GM18526 (cell line): ENCODE data around the gene CACNB2.

Source experiments
- POLR2A ChIP-seq: IDR thresholded peaks from 3 replicates; pipeline ENCODE4 v1.6.1; 2011; ENCODE audit not compliant: insufficient read length; ENCODE audit errors: extremely low read depth

CACNB2 gene

DNA sequence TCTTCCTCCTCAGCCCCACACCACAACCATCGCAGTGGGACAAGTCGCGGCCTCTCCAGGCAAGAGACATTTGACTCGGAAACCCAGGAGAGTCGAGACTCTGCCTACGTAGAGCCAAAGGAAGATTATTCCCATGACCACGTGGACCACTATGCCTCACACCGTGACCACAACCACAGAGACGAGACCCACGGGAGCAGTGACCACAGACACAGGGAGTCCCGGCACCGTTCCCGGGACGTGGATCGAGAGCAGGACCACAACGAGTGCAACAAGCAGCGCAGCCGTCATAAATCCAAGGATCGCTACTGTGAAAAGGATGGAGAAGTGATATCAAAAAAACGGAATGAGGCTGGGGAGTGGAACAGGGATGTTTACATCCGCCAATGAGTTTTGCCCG, 399.1 kb downstream of the CACNB2 start:
- no peak for TF ChIP-seq POLR2A

- no peak for TF ChIP-seq POLR2A
Observed at GRCh38 chr10:18540195-18540594, 400.0 kb downstream of the CACNB2 start.

DNA sequence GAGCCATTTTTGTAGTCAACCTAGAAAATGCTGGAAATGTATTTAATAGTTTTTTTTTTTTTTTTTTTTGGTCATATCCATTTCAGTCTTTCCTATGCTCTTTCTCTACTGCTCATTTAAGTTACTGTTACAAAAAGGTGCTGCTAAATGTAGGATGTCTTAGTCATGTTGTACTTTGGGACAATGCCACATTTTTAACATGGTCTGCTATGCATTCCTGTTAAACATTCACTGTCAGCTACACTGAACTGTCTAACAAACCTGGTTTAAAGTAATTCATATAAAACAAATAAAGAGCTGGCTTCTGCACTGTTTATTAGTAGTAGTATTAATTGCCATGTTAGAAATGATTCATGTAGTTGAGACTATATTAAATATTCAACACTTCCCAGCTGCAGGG, 402.6 kb downstream of the CACNB2 start:
- no peak for TF ChIP-seq POLR2A

DNA sequence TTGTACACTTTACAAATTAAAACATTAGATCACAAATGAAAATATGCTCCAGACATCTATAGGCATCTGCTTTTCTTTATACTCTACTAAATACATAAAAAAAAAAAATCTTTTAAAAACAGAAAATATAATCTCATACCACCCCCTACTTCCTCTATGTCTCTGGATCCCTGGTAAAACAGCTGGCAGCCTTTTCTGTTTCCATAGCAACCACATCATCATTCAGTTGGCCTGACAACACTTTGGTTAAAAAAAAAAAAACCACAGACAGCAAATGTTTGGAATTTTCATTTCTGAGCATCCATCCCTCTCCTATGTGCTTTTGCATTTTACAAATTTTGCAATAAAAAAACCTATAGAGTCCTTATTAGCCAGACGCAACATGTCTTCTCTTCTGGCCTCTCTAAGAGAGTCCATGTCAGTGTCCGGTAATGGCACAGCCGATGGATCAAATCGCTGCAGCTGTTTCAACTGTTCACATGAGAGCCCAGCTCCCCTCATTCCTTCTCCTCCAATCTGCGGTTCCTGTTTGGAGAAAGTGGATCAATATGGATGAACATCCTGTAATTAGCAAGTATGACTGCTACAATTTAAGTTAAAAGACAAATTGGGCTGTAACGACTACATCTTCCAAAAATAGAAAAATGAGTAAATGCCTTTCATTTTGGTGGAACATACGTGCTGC, 405.5 kb downstream of the CACNB2 start:
- TF ChIP-seq POLR2A, result no peak

GRCh38 chr10:18549105-18549504, 408.9 kb downstream of the CACNB2 start:
- no peak for TF ChIP-seq POLR2A

DNA sequence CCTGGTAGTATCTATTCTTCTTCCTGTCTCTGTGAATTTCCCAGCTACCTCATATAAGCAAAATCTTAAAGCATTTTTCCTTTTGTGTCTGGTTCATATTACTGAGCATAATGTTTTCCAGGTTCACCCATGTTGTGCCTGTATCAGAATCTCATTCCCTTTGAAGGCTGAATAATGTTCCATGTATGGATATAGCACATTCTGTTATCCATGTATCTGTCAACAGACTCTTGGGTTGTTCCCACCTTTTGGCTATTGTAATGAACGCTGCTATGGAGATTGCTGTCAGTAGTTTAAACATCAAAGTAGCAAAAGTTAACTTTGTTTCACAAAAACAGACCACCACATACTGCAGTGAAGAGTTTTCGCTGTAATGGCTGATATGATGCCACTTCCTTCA, 411.2 kb downstream of the CACNB2 start:
- no peak for TF ChIP-seq POLR2A

GRCh38 chr10:18554479-18554878, 414.3 kb downstream of the CACNB2 start:
- no peak for TF ChIP-seq POLR2A

- TF ChIP-seq POLR2A, result no peak
Observed at GRCh38 chr10:18556522-18557147, 416.4 kb downstream of the CACNB2 start.

DNA sequence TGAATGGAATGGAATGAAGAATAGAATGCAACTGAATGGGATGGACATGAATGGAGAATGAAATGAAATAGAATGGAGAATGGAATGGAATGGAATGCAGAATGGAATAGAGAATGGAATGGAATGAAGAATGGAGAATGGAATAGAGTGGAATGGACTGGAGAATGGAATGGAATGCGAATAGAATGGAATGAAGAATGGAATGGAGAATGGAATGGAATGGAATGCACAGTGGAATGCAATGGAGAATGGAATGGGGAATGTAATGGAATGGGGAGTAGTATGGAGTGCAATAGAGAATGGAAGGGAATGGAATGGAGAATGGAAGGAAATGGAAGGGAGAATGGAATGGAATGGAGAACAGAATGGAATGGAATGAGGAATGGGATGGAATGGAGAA, 417.7 kb downstream of the CACNB2 start:
- TF ChIP-seq POLR2A, result no peak

DNA sequence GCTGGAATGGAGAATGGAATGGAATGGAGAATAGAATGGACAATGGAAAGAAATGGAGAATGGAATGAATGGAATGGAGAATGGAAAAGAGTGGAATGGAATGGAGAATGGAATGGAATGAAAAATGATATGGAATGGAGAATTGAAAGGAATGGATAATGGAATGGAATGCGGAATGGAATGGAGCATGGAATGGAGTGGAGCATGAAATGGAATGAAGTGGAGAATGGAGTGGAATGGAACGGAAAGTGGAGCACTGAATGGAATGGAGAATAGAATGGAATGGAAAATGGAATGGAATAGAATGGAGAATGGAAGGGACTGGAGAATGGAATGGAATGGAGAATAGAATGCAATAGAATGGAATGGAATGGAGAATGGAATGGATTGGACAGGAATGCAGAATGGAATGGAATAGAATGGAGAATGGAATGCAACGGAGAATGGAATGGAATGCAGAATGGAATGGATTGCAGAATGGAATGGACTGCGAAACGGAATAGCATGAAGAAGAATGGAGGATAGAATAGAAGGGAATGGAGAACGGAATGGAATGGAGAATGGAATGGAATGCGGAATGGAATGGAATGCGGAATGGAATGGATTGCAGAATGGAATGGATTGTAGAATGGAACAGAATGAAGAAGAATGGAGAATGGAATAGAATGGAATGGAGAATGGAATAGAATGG, 421.8 kb downstream of the CACNB2 start:
- TF ChIP-seq POLR2A, result no peak

- TF ChIP-seq POLR2A, result no peak
Observed at GRCh38 chr10:18563003-18563726, 422.9 kb downstream of the CACNB2 start.

DNA sequence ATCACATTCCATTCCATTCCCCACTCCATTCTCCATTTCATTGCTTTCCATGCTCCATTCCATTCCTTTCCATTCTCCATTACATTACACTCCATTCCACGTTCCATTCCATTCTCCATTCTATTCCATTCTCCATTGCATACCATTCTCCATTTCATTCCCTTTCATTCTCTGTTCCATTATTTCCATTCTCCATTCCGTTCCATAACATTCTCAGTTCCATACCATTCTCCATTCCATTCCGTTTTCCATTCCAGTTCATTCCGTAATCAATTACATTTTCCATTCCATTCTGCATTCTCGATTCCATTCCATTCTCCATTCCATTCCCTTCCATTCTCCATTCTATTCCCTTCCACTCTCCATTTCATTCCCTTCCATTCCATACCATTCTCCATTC, 424.8 kb downstream of the CACNB2 start:
- no peak for TF ChIP-seq POLR2A

- no peak for TF ChIP-seq POLR2A
Observed at GRCh38 chr10:18566177-18566576, 426.0 kb downstream of the CACNB2 start.

DNA sequence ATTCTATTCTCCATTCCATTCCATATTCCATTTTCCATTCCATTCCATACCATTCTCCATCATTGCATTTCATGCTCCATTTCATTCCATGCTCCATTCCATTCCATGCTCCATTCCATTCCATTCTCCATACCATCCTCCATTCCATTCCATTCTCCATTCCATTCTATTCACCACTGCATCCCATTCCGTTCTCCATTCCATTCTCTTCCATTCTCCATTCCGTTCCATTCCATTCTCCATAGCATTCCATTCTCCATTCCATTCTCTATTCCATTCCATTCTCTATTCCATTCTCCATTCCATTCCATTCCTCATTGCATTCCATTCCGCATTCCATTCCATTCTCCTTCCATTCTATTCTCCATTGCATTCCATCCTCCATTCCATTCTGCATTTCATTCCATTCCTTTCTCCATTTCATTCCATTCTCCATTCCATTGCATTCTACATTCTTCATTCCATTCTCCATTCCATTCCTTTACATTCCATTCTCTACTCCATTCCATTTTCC, 427.2 kb downstream of the CACNB2 start:
- no peak for TF ChIP-seq POLR2A

- TF ChIP-seq POLR2A, result no peak
Observed at GRCh38 chr10:18571076-18571475, 430.9 kb downstream of the CACNB2 start.
